K562 (cell line): ENCODE data around the gene MED13L. TPM values are rescaled to one million over a fixed set of nuclear protein-coding genes. Genes with fewer than 3 reads are reported as not detected.

Experiments used
- ATAC-seq: fragments of 200-7000 bp; cut with Tn5 transposase; 3 replicates; pipeline ENCODE4 v1.9.1; 2020; ENCODE audit warnings: moderate library complexity
- BruUV-seq: library from RNA; stranded (reverse); fragments of 400-500 nt; replicated peaks from 2 replicates; lab custom pipeline; 2021; lab: Mats Ljungman, UMichigan
- CTCF ChIA-PET: fragments of 300-600 bp; formaldehyde crosslinking; extraction: SDS; loops from one replicate; lab custom pipeline; 2021; ENCODE audit warnings: low intra/inter-chr PET ratio; lab: Yijun Ruan, JAX
- POLR2A ChIA-PET: fragments of 300-600, 350-650 bp; sonication (Branson Sonifier 250); formaldehyde crosslinking; extraction: SDS; loops from one replicate; lab custom pipeline; 2021; ENCODE audit warnings: antibody characterized with exemption, inconsistent platforms; lab: Yijun Ruan, JAX
- DNase-seq, 4 experiments: peaks; one replicate each; pipeline versions ENCODE4 v3.0.0 to v3.0.0-alpha.2; 2011 to 2018; ENCODE audit warnings: low spot score in 3 of 4, mixed read lengths in 3 of 4; ENCODE audit errors: extremely low read depth in 1 of 4
- FAIRE-seq: peaks from 2 replicates; lab custom pipeline; 2011; peaks lifted over from hg19 to GRCh38; lab: Jason Lieb, UNC
- H2AFZ ChIP-seq: 2 replicates; pipeline ENCODE4 v1.6.0; 2011; ENCODE audit warnings: low read depth, low read length, control low read depth, inconsistent platforms
- H3K27ac ChIP-seq: fragments of 200-600 bp; 3 replicates; pipeline ENCODE4 v1.8.0; 2011; ENCODE audit warnings: low read depth, mild to moderate bottlenecking, control low read depth, inconsistent platforms, low read length, moderate library complexity, mixed read lengths; ENCODE audit errors: extremely low read depth
- H3K27me3 ChIP-seq, 2 experiments: fragments of 300-600 bp in 1 of 2; 2 replicates in 1 of 2; 3 replicates in 1 of 2; pipeline versions ENCODE4 v1.6.0 to v1.8.0; 2011; ENCODE audit warnings: inconsistent platforms in 2 of 2, low read length in 2 of 2, mild to moderate bottlenecking in 1 of 2, mixed read lengths in 1 of 2, moderate library complexity in 1 of 2; ENCODE audit not compliant: control insufficient read depth in 2 of 2, insufficient read depth in 2 of 2
- H3K36me3 ChIP-seq: fragments of 300-600 bp; 3 replicates; pipeline ENCODE4 v1.8.0; 2011; ENCODE audit warnings: mild to moderate bottlenecking, low read length, inconsistent platforms; ENCODE audit not compliant: control insufficient read depth, insufficient read depth
- H3K4me1 ChIP-seq, 2 experiments: fragments of 200-600 bp in 1 of 2; replicated peaks in 1 of 2; 2 replicates in 1 of 2; 3 replicates in 1 of 2; pipeline versions ENCODE4 v1.5.1 to v1.8.0; 2011; ENCODE audit warnings: inconsistent platforms in 2 of 2, low read length in 2 of 2, mild to moderate bottlenecking in 1 of 2, mixed read lengths in 1 of 2, moderate library complexity in 1 of 2; ENCODE audit not compliant: control insufficient read depth in 2 of 2, insufficient read depth in 2 of 2
- H3K4me2 ChIP-seq: 2 replicates; pipeline ENCODE4 v1.6.1; 2011; ENCODE audit warnings: low read length, control low read depth, inconsistent platforms, mixed read lengths; ENCODE audit not compliant: insufficient read depth
- H3K4me3 ChIP-seq: fragments of 200-600 bp; sonication (generic), shearing (Covaris generic); 2 replicates; pipeline ENCODE4 v1.5.1; 2016; ENCODE audit warnings: control low read depth, inconsistent platforms
- H3K79me2 ChIP-seq: fragments of 200-600 bp; 3 replicates; pipeline ENCODE4 v1.8.0; 2011; ENCODE audit warnings: low read length, inconsistent platforms; ENCODE audit not compliant: control insufficient read depth, insufficient read depth
- H3K9ac ChIP-seq, 2 experiments: 2 replicates each; pipeline versions ENCODE4 v1.6.0 to v1.6.1; 2011; ENCODE audit warnings: low read depth in 2 of 2, low read length in 2 of 2, control low read depth in 1 of 2, inconsistent platforms in 1 of 2, mild to moderate bottlenecking in 1 of 2, mixed read lengths in 1 of 2; ENCODE audit not compliant: insufficient read depth in 1 of 2
- H3K9me1 ChIP-seq: one replicate; pipeline ENCODE4 v1.6.0; 2011; ENCODE audit warnings: inconsistent platforms, mild to moderate bottlenecking, low read length, moderate library complexity; ENCODE audit not compliant: control insufficient read depth, insufficient read depth
- H3K9me3 ChIP-seq: replicated peaks from 2 replicates; pipeline ENCODE4 v1.5.1; 2011; ENCODE audit warnings: low read depth, low read length, inconsistent platforms; ENCODE audit not compliant: control insufficient read depth, insufficient read depth
- H4K20me1 ChIP-seq: replicated peaks from 2 replicates; pipeline ENCODE4 v1.6.1; 2011; ENCODE audit warnings: low read length, inconsistent platforms, mixed read lengths; ENCODE audit not compliant: control insufficient read depth, insufficient read depth
- HDAC8 ChIP-seq: fragments of 450-650 bp; IDR thresholded peaks from 2 replicates; pipeline ENCODE4 v1.6.1; 2016; ENCODE audit warnings: mild to moderate bottlenecking, missing genetic modification characterization, moderate library complexity, missing compliant biosample characterization
- HMGN3 ChIP-seq: IDR thresholded peaks from 2 replicates; pipeline ENCODE4 v1.6.1; 2011; ENCODE audit warnings: borderline replicate concordance, low read depth, mild to moderate bottlenecking, mixed read lengths, low read length; ENCODE audit not compliant: insufficient read length; ENCODE audit errors: extremely low read depth
- NR2C2 ChIP-seq, 2 experiments: fragments of 200-800 bp in 1 of 2; sonication (Bioruptor generic) in 1 of 2; sonication (generic) in 1 of 2; formaldehyde crosslinking in 1 of 2; IDR thresholded peaks; 2 replicates each; pipeline versions ENCODE4 v1.6.1 to v1.8.0; 2016 to 2022; ENCODE audit warnings: mild to moderate bottlenecking in 1 of 2, missing compliant biosample characterization in 1 of 2, missing genetic modification characterization in 1 of 2, missing genetic modification reagents in 1 of 2
- STAT5B ChIP-seq: fragments of 250-450 bp; sonication (Bioruptor Pico); IDR thresholded peaks from 2 replicates; pipeline ENCODE4 v1.8.0; 2021; ENCODE audit warnings: mild to moderate bottlenecking, inconsistent platforms
- ZNF12 ChIP-seq: sonication (generic); formaldehyde crosslinking; IDR thresholded peaks from 2 replicates; pipeline ENCODE4 v1.4.0; 2020; ENCODE audit warnings: mild to moderate bottlenecking, missing genetic modification reagents
- ZNF239 ChIP-seq: fragments of 250-450 bp; sonication (Bioruptor Pico); IDR thresholded peaks from 2 replicates; pipeline ENCODE4 v1.4.0; 2020; ENCODE audit warnings: mild to moderate bottlenecking
- ZNF274 ChIP-seq: IDR thresholded peaks from 2 replicates; pipeline ENCODE4 v1.6.1; 2011; ENCODE audit warnings: low read depth, mild to moderate bottlenecking, low read length, moderate library complexity, borderline replicate concordance
- ZNF445 ChIP-seq: fragments of 250-450 bp; sonication (Bioruptor Pico); IDR thresholded peaks from 2 replicates; pipeline ENCODE4 v1.4.0; 2020; ENCODE audit warnings: low read depth, mild to moderate bottlenecking, moderate library complexity
- ZNF785 ChIP-seq: fragments of 250-450 bp; sonication (Bioruptor Pico); IDR thresholded peaks from 2 replicates; pipeline ENCODE4 v1.4.0; 2020; ENCODE audit warnings: mild to moderate bottlenecking
- WGBS: fragments of 100-300 bp; shearing (Covaris generic); methylation state at CpG from one replicate; pipeline ENCODE4 v1.1.6; 2016; ENCODE audit warnings: low coverage, mixed read lengths; ENCODE audit not compliant: insufficient coverage; ENCODE audit errors: missing lambda C conversion rate; 5-methylcytosine and 5-hydroxymethylcytosine counted together
- in situ Hi-C: fragments of 300-500 bp; cut with MboI; formaldehyde crosslinking; loops from 4 replicates; pipeline ENCODE4 v1.15.0; 2018; ENCODE audit warnings: inconsistent platforms, mixed read lengths
- intact Hi-C: fragments of 100-400 bp; cut with micrococcal nuclease; formaldehyde crosslinking; loops from 2 replicates; pipeline ENCODE4 v1.14.2; 2022
- polyA plus RNA-seq, 8 experiments: library from polyadenylated mRNA; depleted of rRNA in 4 of 8; stranded (reverse) in 5 of 8; unstranded in 3 of 8; fragments of >200 nt; fragmentation: Nextera tagmentation in 2 of 8; fragmentation: Illumina TruSeq in 1 of 8; extraction: Ambion mirVana in 2 of 8; extraction: Trizol in 1 of 8; gene quantifications; 2 replicates each; pipeline versions ENCODE4 v1.2.1 to v1.2.3, GENCODE V29; 2011 to 2014; ENCODE audit warnings: inconsistent platforms in 1 of 8, missing spikeins in 1 of 8
- total RNA-seq, 7 experiments: library from RNA; depleted of rRNA in 6 of 7; stranded (reverse); fragments of >200 nt in 6 of 7; fragmentation: Illumina TruSeq in 2 of 7; extraction: Trizol in 2 of 7; gene quantifications; 2 replicates each; pipeline versions ENCODE4 v1.2.1 to v1.2.3, GENCODE V29; 2011 to 2021; ENCODE audit warnings: low replicate concordance in 1 of 7

Gene MED13L
- total and polyA plus RNA-seq, 9 of the 15 experiments (the other 6 are each of a cell fraction or from before 2014, with no cell fraction given): 13.4 to 90.3 (median 36.9) TPM

DNA sequence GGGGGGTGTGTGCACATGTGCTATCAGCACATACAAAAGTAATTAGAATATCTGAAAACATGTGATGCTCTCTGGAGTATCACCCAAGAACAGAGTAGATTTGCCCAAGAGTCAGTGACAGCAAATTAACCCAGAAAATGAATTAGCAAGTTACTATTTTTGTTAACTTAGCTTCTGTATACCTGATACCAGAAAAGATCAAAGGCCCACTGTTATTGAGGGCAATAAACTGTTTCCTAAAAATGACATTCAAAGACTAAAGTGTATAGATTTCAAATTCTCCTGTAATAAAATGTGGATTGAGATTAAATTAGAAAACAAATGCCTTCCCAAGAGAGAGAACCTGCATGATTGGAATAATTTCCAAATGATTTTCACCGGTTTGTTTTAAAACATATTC is 184.7 kb downstream of the MED13L start:
- ChIA-PET CTCF (no interaction called here), POLR2A (interaction anchor here (0.6 kb wide), 1 partner anchor 819 kb away, joined by 3 read pairs; no protein-coding TSS in a partner anchor)
- FAIRE-seq (no peak), DNase-seq (no peak), ATAC-seq (no peak)
- TF ChIP-seq HDAC8 (tag) (no peak), ZNF12 (no peak), ZNF274 (no peak), ZNF239 (CRISPR knock-in tag) (no peak), STAT5B (CRISPR knock-in tag) (no peak), ZNF445 (no peak), HMGN3 (no peak), NR2C2 (CRISPR knock-in tag; IDR thresholded peaks at IDR 0.05) (no peak), NR2C2 (tag; IDR thresholded peaks at IDR 0.05) (no peak), ZNF785 (CRISPR knock-in tag) (no peak)
- Histone ChIP-seq H3K9me1 (no peaks in the 10 kb centered on the region), H3K9me3 (no peaks in the 10 kb centered on the region), H3K79me2 (peaks cover 81% of the 10 kb centered on the region), H3K27ac (no peak overlapping the region), H3K4me1 (peaks cover 2 to 6% of the 10 kb centered on the region in 2 experiments; a peak in 3 of 5 replicates), H3K4me3 (no peak overlapping the region), H3K36me3 (peaks cover 19% of the 10 kb centered on the region), H3K4me2 (no peak overlapping the region), H3K9ac (no peak overlapping the region), H2AFZ (no peak overlapping the region), H4K20me1 (0 out of 2 replicates have a peak, but pooled peaks cover 3% of the 10 kb centered on the region), H3K27me3 (no peaks in the 10 kb centered on the region)
- no TSS peak for BruUV-seq
- in situ Hi-C loops (no loop called here), intact Hi-C loops (no loop called here)
- WGBS: 80% methylated on average over 1 of the region's 1 CpG
